GM12892 (cell line): Measurements from ENCODE around the gene SH2D6.
"Not testable (repeated sequence)": the region's sequence is repeated elsewhere in the genome, so short reads cannot be mapped to it uniquely, and the experiment has no call there.

ENCODE experiments used
- DNase-seq: peaks from one replicate; pipeline ENCODE4 v3.0.0; 2011; ENCODE audit not compliant: insufficient read length
- FAIRE-seq: peaks from 2 replicates; lab custom pipeline; 2011; peaks lifted over from hg19 to GRCh38; lab: Jason Lieb, UNC
- POLR2A ChIP-seq: IDR thresholded peaks from 2 replicates; pipeline ENCODE4 v1.6.1; 2011; ENCODE audit warnings: low read depth, low read length, control low read depth
- POLR2AphosphoS5 ChIP-seq: IDR thresholded peaks from 2 replicates; pipeline ENCODE4 v1.6.1; 2011; ENCODE audit warnings: low read depth, low read length, control low read depth
- TAF1 ChIP-seq: IDR thresholded peaks from 2 replicates; pipeline ENCODE4 v1.6.1; 2011; ENCODE audit warnings: low read depth, mild to moderate bottlenecking, control low read depth, low read length, borderline replicate concordance

Gene SH2D6

GRCh38 chr2:85468096-85468703, 49.7 kb downstream of the SH2D6 start:
- no peak for DNase-seq
- no peak for TF ChIP-seq POLR2A
- no peak for TF ChIP-seq POLR2AphosphoS5
- TF ChIP-seq TAF1 = no peak
- FAIRE-seq = no peak

DNA sequence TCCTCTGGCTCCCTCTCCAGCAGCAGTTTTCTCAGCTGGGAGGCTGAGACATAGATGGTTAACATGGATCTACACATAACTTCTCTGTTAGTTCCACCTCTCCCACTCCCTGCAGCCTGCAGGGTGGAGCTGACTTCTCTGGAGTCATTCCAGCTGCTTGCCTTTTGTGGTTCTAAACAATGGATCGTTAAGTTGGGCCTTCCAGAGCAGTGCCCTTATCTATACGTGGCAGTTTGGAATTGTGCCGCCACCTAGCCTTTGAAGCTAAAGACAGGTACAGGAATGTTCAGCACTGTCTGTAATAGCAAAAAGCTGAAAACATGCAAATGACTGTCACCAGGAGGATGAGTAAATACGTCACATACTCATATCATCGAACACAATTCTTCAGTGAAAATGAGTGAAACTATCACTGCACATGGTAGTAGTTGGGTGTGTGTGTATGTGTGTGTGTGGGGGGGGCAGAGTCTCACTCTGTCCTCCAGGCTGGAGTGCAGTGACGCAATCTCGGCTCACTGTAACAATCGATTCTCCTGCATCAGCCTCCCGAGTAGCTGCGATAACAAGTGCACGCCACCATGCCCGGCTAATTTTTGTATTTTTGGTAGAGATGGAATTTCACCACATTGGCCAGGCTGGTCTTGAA, 50.3 kb downstream of the SH2D6 start:
- DNase-seq (no peak), FAIRE-seq (no peak)
- TF ChIP-seq POLR2AphosphoS5 (no peak), POLR2A (no peak), TAF1 (no peak)

GRCh38 chr2:85470850-85471800, 52.6 kb downstream of the SH2D6 start:
- DNase-seq (no peak), FAIRE-seq (no peak)
- TF ChIP-seq POLR2A = no peak
- TF ChIP-seq POLR2AphosphoS5 = no peak

DNA sequence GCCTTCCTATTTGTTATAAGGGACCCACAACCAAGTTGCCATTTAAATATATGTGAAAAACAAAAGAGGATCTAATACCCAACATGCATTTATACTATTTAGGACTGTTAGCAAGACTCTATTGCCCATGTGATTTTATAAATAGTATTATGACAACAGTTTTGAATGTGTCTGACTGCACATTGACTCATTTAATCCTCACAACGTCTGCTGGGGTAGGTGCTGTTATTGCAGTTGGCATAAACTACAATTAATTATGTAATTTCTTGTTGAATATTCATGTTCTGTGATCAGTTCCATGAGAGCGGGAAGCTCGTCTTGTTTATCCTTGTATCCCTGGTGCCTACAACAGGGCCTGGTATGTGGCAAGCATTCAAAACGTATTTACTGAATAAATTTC, 53.7 kb downstream of the SH2D6 start:
- FAIRE-seq = no peak
- DNase-seq = no peak
- TF ChIP-seq POLR2AphosphoS5 (no peak), POLR2A (no peak)

- FAIRE-seq = no peak
- no peak for DNase-seq
- no peak for TF ChIP-seq POLR2AphosphoS5
- no peak for TF ChIP-seq POLR2A
- TF ChIP-seq TAF1 = no peak
These were observed 57.4 kb downstream of the SH2D6 start for GRCh38 chr2:85475799-85476490.

DNA sequence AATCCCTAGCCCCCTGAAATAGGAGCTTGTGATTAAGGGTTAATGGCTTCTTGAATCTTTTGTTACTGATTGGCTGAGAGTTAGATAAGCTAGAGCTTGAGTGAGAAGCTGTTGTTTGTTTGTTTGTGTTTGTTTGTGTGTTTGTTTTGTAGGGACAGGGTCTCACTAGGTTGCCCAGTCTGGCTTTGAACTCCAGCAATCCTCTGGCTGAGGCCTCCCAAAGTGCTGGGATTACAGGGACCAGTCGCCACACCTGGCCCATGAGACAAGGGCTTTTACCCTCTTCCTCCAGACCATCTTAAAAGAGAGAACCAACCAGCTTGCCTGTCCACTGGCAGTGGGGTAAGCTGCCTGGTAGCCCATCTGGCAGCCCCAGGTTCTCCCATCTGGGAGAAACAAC, 58.1 kb downstream of the SH2D6 start:
- TF ChIP-seq TAF1 (no peak), POLR2AphosphoS5 (no peak), POLR2A (no peak)
- FAIRE-seq (no peak), DNase-seq (no peak)

DNA sequence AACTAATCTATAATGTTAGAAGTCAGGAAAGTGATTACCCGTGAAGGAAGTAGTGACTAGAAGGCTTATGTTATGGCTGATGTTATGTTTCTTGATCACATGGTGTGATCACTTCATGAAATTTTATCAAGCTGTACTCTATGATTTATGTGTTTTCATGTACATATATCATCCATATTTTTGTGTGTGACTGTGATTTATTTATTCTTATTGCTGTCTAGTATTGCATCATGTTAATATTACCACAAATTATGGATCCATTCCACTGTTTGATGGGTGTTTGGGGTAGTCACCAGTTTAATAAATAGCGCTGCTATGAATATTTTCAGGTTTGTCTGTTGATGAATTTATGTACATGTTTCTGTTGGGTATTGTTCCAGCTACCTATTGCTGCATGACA, 59.4 kb downstream of the SH2D6 start:
- FAIRE-seq (no peak), DNase-seq (no peak)
- no peak for TF ChIP-seq POLR2AphosphoS5
- TF ChIP-seq TAF1 = no peak
- TF ChIP-seq POLR2A = no peak

- no peak for TF ChIP-seq POLR2AphosphoS5
- TF ChIP-seq TAF1 = no peak
- no peak for TF ChIP-seq POLR2A
- DNase-seq = no peak
- FAIRE-seq = no peak
These were observed 63.6 kb downstream of the SH2D6 start for GRCh38 chr2:85481818-85482777.

DNA sequence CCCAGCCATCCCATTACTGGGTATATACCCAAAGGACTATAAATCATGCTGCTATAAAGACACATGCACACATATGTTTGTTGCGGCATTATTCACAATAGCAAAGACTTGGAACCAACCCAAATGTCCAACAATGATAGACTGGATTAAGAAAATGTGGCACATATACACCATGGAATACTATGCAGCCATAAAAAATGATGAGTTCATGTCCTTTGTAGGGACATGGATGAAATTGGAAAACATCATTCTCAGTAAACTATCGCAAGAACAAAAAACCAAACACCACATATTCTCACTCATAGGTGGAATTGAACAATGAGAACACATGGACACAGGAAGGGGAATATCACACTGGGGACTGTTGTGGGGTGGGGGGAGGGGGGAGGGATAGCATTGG, 66.1 kb downstream of the SH2D6 start:
- FAIRE-seq, DNase-seq: not testable (repeated sequence)

DNA sequence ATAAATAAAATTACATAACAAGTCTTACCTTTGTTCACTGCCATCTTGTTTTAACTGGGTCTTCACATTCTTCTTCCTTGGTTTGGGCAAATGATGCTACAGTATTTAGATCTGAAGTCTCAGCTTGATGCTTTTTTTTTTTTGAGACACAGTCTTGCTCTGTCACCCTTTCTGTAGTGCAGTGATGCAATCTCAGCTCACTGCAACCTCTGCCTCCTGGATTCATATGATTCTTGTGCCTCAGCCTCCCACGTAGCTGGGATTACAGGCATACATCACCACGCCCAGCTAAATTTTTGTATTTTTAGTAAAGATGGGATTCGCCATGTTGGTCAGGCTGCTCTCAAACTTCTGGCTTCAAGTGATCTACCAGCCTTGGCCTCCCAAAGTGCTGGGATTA, 67.3 kb downstream of the SH2D6 start:
- no peak for FAIRE-seq
- no peak for TF ChIP-seq TAF1
- TF ChIP-seq POLR2A = no peak
- no peak for TF ChIP-seq POLR2AphosphoS5
- no peak for DNase-seq
